ENCODE data around the gene XPNPEP1.

DNA sequence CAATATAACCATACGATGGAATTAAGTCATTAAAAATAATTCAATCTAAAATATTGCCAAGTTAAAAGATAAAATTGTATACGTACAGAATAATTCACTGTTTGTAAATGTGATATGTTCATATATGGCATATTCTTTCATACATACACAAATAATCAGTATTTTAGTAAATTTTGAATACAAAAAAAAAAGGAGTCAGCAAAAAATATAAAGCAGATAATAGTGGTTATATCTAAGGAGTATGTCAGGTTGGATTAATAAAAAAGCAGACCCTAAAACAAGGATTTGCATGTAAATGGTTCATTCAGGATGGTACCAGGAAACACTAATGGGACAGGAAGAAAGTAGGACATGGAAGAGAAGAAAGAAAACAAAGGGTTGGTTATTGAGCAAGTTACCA, 59.5 kb downstream of the XPNPEP1 start:
- no peak for TF ChIP-seq EP300 (IDR thresholded peaks at IDR 0.05)
- TF ChIP-seq POLR2A (IDR thresholded peaks at IDR 0.05), result no peak
